AG08395 (cell line): Measurements from ENCODE around the gene OFD1.
"Not testable (repeated sequence)": the region's sequence is repeated elsewhere in the genome, so short reads cannot be mapped to it uniquely, and the experiment has no call there.

ENCODE experiments used
- DNase-seq: peaks from one replicate; pipeline ENCODE4 v3.0.0; 2012; ENCODE audit warnings: mixed read lengths, low spot score

Gene OFD1

GRCh38 chrX:13702111-13702789 lies 32.3 kb upstream of the OFD1 start:
- no peak for DNase-seq

DNA sequence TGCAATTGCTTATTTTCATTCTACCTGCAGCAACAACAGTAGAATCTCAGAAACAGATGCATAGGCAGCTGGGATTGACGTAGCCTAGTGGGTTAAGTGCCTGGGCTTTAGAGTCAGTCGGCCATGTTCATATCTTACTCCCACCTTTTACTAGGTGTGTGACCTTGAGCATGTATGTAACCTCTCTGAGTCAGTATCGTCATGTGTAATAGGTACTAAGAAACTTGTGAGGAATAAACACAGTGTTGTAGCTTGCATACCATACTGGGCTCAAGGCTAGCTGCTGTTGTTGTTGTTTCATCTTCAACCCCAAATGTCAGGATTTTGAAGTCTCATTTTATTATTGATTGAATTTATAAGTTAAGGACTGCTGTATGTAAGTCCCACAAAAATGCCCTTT lies 31.4 kb upstream of the OFD1 start:
- DNase-seq: no peak

- no peak for DNase-seq
Measured at GRCh38 chrX:13703589-13703988, 31.0 kb upstream of the OFD1 start.

DNA sequence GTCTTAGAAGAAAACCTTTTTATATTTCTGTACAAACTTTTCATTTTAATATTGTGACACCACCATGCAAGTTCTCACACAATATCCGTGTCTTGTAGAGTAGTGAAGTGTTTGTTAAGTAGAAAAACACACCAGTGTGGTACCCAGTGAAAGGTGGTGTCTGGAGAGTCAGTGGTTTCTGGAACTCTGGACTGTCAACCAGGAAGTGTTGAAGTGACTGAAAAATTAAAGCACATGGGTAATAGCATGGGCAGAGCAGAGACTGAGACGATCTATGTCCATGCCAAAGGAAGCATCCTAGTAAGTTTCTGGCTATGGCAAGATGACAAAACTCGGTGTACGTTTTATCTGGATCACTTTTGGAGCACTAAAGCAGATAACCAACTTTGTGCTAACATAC lies 23.4 kb upstream of the OFD1 start:
- no peak for DNase-seq

DNA sequence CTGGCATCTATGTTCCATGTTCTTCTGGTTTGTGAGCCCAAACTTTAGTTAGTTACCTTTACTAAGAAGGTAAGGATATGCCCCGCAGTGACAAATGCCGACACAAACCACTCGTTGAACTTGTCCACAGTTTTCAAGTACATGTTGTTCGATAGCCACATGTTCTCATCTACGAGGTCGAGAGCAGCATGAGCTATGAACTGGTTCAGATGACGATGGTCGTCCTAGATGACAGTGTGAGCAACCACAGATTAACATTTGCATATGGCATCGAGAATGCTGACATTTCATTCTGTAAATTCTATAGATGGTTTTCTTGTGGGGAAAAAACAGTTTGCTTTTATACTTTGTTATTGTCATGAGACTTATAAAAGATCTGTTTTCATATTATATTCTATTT lies 18.1 kb upstream of the OFD1 start:
- no peak for DNase-seq

- no peak for DNase-seq
Measured at GRCh38 chrX:13716905-13717304, 17.6 kb upstream of the OFD1 start.

DNA sequence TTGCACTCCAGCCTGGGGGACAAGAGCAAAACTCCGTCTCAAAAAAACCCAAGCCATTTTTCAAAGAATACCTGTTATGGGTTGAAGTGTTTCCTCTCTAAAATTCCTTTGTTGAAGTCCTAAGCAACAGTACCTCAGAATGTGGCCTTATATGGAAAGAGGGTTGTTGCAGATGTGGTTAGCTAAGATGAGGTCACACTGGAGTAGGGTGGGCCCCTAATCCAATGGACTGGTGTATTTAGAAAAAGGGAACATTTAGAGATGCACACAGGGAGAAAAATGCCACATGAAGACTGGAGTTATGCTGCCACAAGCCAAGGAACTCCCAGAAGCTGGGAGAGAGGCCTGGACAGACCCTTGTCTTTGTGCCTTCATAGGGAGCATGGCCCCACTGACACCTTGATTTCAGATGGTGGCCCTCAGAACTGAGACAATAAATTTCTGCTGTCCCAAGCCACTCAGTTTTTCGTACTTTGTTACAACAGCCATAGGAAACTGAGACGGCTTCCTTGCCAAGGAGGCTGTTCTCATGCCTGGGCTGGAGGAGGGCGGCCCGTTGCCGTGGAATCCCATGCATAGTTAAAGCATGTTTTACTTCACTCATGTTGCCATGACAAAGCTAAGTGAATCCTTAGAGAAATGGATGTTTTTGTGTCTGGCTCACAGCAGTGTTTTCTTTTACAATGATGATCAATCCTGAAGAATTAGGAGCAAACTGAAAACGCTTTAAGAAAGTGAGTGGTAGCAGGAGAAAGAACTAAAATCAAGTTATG lies 16.7 kb upstream of the OFD1 start:
- peak; percentile 33 for DNase-seq

- DNase-seq: no peak
Measured at GRCh38 chrX:13719192-13719856, 15.2 kb upstream of the OFD1 start.

DNA sequence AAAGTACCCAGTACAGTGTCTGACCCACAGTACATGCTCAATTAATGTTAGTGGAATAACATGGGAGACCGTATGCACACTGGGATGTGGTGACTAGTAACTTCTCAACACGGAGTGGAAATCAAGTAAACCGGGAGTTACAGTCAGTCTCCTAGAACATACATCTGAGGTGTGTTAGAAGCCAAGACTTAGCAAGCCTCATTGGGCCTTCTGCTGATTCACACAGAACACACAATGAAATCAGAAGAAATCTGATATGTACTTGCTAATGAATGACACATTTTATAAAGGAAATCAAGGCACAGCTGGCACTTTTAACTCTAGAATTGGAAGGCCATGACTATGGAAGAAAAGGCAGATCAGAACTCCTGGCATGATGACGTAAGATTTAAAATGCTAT lies 13.2 kb upstream of the OFD1 start:
- DNase-seq: no peak

GRCh38 chrX:13721819-13722519 lies 12.6 kb upstream of the OFD1 start:
- no peak for DNase-seq

DNA sequence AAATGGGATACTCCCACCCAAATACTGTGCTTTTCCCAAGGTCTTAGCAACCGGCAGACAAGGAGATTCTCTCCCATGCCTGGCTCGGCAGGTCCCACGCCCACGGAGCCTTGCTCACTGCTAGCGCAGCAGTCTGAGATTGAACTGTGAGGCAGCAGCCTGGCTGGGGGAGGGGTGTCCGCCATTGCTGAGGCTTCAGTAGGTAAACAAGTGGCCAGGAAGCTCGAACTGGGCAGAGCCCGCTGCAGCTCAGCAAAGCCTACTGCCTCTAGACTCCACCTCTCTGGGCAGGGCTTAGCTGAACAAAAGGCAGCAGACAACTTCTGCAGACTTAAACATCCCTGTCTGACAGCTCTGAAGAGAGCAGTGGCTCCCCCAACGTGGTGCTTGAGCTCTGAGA lies 9.7 kb upstream of the OFD1 start:
- DNase-seq: not testable (repeated sequence)

DNA sequence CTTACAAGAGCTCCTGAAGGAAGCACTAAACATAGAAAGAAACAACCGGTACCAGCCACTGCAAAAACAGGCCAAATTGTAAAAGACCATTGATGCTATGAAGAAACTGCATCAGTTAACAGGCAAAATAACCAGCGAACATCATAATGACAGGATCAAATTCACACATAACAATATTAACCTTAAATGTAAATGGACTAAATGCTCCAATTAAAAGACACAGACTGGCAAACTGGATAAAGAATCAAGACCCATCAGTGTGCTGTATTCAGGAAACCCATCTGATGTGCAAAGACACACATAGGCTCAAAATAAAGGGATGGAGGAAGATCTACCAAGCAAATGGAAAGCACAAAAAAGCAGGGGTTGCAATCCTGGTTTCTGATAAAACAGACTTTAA lies 8.0 kb upstream of the OFD1 start:
- not testable (repeated sequence) for DNase-seq

- DNase-seq: not testable (repeated sequence)
Measured at GRCh38 chrX:13730523-13730922, 4.0 kb upstream of the OFD1 start.

DNA sequence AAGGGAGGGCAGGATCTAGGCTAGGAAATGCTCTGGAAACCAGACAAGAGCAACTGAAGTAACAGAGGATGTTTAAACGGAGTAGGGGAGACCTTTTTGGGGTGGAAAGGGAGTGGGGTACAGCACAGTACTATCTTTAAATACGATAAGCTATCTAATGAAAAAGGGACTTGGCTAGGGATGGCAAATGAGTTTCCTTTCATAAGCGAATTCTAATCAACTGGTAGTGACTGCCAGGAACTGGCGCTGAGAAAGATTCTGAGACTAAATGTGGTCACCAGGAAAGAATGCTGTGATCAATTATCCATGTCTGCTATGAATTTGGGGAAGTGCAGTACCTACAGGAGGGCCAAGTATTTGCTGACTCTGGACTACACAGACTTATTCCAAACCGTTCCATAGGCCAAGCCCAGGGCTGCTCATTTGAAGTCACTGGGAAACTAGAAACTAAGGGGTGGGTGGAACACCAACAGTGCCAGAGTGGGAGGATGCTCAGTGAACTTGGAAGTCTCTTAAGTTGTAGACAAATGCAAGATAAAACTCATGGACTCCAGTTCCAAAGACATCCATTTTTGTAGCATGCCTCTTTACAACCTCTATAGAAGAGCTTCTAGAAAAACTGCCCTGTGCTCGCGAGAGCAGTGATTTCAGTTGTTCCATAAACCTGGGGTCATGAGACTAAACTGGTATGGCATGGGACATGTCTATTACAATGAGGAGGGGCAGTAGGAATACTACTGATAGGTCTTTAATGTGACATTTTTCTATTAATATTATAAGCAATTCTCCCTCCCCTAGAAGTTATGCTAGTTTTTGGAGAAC lies 2.1 kb upstream of the OFD1 start:
- DNase-seq: no peak

DNA sequence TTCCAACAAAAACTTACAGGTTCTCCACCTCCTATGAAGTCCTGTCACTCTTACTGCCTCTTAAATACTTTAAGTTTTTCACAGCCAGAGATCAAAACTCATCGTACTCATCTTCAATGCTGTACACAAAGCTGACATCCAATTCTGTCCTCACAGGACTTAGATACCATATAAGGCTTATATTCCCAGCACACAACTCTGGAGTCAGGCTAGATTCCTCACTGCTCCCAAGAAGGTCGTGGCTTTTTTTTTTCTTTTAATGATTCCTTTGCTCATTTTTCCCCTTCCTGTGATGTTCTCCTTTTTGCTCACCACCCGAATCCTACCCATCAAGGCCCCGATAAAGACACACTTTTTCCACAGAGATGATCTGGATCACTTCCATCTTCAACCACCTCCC lies 1.0 kb upstream of the OFD1 start:
- peak; percentile 6 for DNase-seq

DNA sequence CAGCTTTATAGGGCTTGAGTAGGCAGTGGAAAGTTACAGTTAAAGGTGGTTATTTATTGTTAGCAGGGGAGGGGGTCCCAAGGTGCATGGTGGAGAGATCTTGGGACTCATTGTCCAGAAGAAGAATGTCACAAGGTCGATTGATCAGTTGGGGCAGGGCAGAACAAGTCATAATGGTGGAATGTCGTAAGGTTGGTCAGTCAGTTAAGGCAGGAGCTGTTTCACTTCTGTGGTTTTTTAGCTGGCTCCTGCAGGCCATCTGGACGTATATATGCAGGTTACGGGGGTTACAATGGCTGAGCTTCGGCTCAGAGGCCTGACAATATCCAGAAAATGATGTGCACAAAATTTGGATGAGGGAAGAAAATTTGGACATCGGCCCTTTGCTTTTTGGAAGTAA lies 7.1 kb downstream of the OFD1 start:
- no peak for DNase-seq

DNA sequence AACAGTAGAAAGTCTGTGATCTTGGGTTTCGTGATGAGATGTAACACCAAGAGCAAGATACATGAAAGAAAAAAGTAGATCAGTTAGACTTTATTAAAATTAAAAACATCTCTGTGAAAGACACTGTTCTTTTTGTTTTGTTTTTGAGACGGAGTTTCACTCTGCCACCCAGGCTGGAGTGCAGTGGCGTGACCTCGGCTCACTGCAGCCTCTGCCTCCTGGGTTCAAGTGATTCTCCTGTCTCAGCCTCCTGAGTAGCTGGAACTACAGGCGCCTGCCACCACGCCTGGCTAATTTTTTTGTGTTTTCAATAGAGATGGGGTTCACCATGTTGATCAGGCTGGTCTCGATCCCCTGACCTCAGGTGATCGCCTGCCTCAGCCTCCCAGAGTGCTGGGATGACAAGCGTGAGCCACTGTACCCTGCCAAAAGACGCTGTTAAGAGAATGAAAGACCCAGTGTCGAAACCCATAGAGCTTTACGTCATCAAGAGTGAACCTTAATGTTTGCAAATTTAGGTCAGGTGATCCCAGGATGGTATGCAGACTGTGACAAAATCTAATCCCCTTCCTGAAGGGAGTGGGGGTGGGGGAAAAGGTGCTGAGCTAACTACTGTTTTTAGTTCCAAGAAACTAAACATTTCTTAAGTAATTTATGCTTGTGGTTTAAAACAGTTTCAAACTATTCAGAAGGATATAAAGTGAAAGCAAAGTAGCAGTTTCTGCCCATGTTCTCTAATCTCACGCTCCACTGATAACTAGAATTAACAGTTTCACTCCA lies 8.0 kb downstream of the OFD1 start:
- DNase-seq: no peak

GRCh38 chrX:13747836-13748235 lies 13.3 kb downstream of the OFD1 start:
- peak; percentile 50 for DNase-seq

- DNase-seq: no peak
Measured at GRCh38 chrX:13748486-13748885, 13.9 kb downstream of the OFD1 start.

GRCh38 chrX:13750204-13750603 lies 15.7 kb downstream of the OFD1 start:
- DNase-seq: peak; percentile 48

DNA sequence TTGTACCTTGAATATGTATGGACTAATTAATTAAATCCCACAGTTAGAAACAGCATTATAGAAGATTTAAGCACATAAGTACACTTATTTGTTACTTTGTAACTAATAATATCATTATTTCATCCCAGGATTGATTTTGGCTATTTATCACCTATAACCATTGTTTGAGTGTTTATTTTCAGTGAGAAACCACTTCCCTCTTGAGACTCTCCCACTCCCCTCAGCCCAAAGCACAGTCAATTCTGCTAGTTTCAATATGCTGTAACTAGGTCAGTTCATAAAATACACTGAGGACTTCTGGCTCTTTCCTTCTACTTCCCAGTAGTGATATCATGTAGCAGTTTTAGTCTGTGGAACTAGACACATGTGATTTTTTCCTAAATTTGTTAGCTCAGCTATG lies 16.3 kb downstream of the OFD1 start:
- DNase-seq: no peak
